ENCODE measurements around the gene ZC3H10.

- no peak for TF ChIP-seq CTCF (IDR thresholded peaks at IDR 0.05)
- no peak for TF ChIP-seq SP1 (CRISPR knock-in tag; conservative IDR thresholded peaks at IDR 0.05)
- no peak for TF ChIP-seq TEAD4 (CRISPR knock-in tag; IDR thresholded peaks at IDR 0.05)
- no peak for TF ChIP-seq SMAD4 (CRISPR knock-in tag; IDR thresholded peaks at IDR 0.05)
- no peak for TF ChIP-seq ZNF219 (CRISPR knock-in tag; IDR thresholded peaks at IDR 0.05; ENCODE audit: borderline replicate concordance)
- TF ChIP-seq CBFB (CRISPR knock-in tag; IDR thresholded peaks at IDR 0.05; ENCODE audit: low read depth), result no peak
- no peak for TF ChIP-seq ZNF232 (CRISPR knock-in tag; IDR thresholded peaks at IDR 0.05)
- no peak for TF ChIP-seq MXD4 (CRISPR knock-in tag; IDR thresholded peaks at IDR 0.05; ENCODE audit: borderline replicate concordance)
- TF ChIP-seq FOXJ3 (CRISPR knock-in tag; IDR thresholded peaks at IDR 0.05; ENCODE audit: borderline replicate concordance), result no peak
- no peak for TF ChIP-seq NFYB (CRISPR knock-in tag; conservative IDR thresholded peaks at IDR 0.05; ENCODE audit: low read depth)
- TF ChIP-seq TEAD1 (CRISPR knock-in tag; IDR thresholded peaks at IDR 0.05), result no peak
- TF ChIP-seq ELF4 (CRISPR knock-in tag; IDR thresholded peaks at IDR 0.05; ENCODE audit: low read depth), result no peak
- TF ChIP-seq NFATC4 (CRISPR knock-in tag; IDR thresholded peaks at IDR 0.05), result no peak
These were observed 13.1 kb upstream of the ZC3H10 start for GRCh38 chr12:56104815-56105608.

Data from WTC11 (cell line).